Renal cortical epithelial cell (primary cell): ENCODE results near the gene MCTP2. TPM values are rescaled to one million over a fixed set of nuclear protein-coding genes. Genes with fewer than 3 reads are reported as not detected.
A peak's percentile ranks its signal among the peaks of the same experiment; 100 is the strongest.
"Not testable (repeated sequence)": the region's sequence is repeated elsewhere in the genome, so short reads cannot be mapped to it uniquely, and the experiment has no call there.

Experiments
- DNase-seq: peaks from one replicate; pipeline ENCODE4 v3.0.0-alpha.2; 2011; ENCODE audit warnings: low read depth
- total RNA-seq: library from RNA; depleted of rRNA; stranded (reverse); fragments of >200 nt; gene quantifications from 2 replicates; pipeline ENCODE4 v1.2.3, GENCODE V29; 2014

Gene MCTP2
- total RNA-seq, 1 donor from 2014 or later, result 26.6 TPM

DNA sequence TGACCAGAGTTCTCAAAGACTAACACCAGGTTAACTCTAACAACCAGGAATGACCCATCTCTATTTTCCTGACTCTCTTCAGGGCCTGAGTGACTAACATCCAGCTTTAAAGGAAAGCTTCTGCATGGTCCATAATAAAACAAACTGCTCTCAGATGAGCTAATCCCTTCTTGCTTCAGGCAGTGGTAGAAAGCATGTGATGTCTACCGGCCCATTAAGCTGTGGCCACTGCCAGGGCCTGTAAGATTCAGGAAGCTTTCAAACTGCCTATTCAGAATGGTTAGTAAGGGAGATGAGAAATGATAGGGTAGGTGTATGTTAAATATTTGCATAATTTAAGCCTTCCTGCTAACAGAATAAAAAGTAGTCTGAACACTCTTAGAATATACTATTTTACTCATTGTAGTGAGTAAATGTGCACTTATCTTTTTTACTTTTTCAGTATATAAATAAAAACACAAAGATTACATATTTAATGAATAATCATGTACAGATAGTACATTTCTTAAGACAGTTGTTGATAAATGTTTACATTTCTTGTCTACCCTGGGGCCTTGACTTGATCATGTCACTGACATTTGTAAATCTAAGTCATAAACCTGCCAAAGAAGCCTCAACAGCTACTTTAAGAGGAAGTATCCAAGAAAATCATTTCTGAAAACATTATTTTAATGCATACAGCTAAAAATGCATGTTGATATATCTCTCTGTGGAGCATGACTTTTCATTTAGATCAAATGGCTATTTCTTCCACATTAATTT is 222.0 kb downstream of the MCTP2 start:
- DNase-seq, result peak; percentile 19

DNA sequence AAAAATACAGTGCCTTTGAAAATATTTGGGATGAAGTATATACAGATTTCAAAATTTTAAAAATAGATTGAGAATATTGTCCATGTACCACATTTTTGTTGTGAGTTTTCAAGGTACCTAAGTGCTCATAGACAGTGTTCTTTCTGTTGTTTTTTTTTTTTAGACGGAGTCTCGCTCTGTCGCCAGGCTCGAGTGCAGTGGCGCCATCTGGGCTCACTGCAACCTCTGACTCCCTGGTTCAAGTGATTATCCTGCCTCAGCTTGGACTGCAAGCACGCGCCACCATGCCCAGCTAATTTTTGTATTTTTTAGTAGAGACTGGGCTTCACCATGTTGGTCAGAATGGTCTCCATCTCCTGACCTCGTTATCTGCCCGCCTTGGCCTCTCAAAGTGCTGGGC is 223.9 kb downstream of the MCTP2 start:
- no peak for DNase-seq

GRCh38 chr15:94456226-94456625 is 224.9 kb downstream of the MCTP2 start:
- no peak for DNase-seq

- no peak for DNase-seq
Observed at GRCh38 chr15:94457661-94458060, 226.3 kb downstream of the MCTP2 start.

GRCh38 chr15:94460624-94461023 is 229.3 kb downstream of the MCTP2 start:
- peak; percentile 3 for DNase-seq

GRCh38 chr15:94467034-94467433 is 235.7 kb downstream of the MCTP2 start:
- DNase-seq, result peak; percentile 40

DNA sequence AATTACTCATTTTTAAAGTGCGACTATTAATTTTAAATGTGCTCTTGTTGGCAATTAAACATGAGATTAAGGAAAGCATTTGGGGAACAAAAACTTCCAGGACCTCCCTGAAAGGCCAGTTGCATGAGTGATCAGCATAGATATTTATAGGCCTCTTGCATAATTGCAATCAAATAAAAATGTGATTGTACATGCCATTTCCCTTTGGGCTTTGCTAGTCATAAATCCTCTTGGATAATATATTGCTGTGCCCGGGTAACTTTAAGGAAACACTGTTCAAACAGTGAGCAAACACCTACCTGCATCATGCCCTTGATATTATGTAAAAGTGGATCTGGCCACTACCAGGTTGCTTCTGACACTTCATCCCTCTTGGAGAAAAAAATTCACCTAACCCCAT is 239.1 kb downstream of the MCTP2 start:
- peak; percentile 18 for DNase-seq

DNA sequence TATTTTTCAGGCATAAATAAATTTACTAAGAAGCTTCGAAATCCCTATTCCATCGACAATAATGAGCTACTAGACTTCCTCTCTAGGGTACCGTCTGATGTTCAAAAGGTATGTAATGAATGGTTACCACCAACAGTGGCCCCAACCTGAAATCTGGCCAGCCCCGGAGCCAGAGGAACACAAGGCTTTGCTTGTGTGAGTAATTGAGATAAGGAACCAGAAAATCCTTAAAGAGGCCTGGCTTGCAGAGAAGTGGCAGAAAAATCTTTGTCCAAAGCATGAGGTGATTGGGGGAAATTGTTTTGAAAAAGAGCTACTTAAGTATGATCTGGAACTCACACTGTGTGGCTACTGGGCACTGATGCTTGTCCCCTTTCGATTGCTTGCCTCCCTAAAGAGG is 245.3 kb downstream of the MCTP2 start:
- no peak for DNase-seq

DNA sequence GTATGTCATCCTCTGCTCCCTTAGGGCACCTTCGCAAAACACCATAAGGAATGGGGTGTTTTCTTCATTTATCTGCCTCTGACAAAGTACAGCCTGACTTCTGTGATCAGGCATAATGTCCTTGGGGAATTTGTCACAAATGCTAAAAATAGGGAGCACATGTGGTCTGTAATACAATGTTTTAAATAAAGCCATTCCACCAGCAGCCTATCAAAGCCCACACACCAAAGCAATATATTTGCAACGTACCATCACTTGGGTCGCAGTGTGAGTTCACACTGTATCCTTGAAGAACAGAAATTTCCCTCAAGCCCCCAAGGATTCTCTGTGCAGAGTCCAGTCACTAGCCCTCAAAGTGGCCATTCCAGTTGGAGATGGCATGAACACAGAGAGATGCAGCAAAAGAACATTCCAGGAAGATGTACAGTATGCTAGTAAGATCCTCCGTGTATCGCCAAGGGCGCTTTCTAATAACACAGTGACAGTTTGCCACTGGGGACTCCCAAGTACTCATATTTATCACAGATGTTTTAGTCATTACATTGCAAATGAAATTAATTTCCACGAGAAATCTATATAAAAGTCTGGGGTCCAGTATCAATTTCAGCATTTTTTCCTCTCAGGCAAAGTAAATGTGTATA is 246.7 kb downstream of the MCTP2 start:
- no peak for DNase-seq

- no peak for DNase-seq
Observed at GRCh38 chr15:94478763-94479162, 247.4 kb downstream of the MCTP2 start.

- peak; percentile 3 for DNase-seq
Observed at GRCh38 chr15:94480289-94480834, 249.0 kb downstream of the MCTP2 start.

GRCh38 chr15:94485148-94485719 is 253.9 kb downstream of the MCTP2 start:
- no peak for DNase-seq

DNA sequence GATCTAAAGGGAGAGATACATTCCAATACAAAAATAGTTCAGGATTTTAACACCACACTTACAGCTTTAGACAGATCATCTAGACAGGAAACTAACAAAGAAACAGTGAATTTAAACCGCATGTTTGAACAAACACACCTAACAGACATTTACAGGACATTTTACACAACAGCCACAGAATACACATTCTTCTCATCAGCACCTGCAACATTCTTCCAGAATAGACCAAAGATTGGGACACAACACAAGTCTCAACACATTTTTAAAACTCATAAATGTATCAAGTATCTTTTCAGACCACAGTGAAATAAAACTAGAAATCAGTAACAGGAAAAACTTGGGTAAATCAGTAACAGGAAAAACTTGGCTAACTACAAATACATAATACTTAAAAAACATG is 256.3 kb downstream of the MCTP2 start:
- DNase-seq, result peak; percentile 19

DNA sequence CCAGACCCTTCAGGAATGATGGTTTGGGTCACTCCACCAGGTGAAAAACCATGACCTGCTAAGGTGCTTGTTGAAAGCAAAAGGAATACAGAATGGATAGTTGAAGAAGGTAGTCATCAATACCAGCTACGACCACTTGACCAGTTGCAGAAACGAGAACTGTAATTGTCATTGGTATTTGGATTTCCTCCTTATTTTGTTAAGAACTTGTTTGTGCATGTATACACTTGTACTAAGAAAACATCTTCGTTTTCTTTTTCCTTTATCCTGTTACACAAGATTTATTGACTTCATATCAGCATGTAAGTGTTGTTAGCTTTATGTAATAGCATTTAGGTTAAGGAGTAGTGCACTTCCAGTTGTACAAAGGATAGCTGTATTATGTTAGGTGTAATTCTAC is 261.8 kb downstream of the MCTP2 start:
- DNase-seq, result no peak

- DNase-seq, result not testable (repeated sequence)
Observed at GRCh38 chr15:94493586-94493985, 262.2 kb downstream of the MCTP2 start.

DNA sequence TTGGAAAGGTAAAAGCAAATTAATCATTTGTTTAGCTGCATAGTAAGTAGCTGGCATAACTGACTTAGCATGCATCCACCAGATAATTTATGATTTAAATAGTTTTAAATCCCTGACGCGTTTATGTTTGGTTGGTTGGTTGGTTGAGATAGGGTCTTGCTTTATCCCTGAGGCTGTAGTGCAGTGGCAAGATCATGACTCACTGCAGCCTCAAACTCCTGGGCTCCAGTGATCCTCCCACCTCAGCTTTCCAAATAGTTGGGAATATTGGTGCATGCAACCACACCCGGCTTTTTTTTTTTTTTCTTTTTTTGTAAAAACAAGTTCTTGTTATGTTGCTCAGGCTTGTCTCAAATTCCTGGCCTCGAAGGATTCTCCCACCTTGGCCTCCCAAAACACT is 263.4 kb downstream of the MCTP2 start:
- peak; percentile 10 for DNase-seq

DNA sequence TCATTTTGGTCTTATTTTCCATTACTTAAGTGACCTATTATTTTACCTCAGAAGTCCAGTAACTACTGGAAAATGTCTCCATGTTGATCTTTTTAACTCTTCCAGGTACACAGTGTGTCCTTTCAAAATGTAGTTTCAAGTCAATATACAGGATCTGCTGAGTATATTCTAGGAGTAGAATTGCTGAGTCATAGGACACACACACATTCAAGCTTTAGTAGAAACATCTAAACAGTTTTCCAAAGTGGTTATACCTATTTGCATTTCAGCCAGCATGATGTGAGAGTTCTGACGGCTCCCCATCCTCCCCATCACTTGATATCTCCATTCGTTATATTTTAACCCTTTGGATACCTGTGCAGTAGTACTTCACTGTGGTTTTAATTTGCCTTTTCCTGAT is 271.9 kb downstream of the MCTP2 start:
- no peak for DNase-seq

GRCh38 chr15:94509259-94509658 is 277.9 kb downstream of the MCTP2 start:
- no peak for DNase-seq

DNA sequence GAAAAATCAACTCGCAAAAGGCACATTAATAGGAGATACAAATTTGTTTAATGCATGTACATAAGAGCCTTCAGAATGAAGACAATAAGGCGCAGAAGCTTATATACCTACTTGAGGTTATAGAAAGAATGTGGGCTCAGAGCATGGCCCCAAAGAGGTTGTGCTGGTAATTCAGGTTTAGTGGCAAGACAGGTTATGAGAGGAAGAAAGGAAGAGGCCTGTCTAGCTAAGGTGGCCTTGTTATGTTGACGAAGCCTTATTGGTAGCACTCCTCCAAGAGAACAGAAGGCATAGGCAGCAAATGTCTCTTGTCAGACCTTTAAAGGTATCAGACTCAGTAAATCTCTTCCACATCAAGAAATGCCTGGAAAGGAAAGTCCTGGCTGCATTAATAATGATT is 290.8 kb downstream of the MCTP2 start:
- DNase-seq, result no peak

- no peak for DNase-seq
Observed at GRCh38 chr15:94523873-94524272, 292.5 kb downstream of the MCTP2 start.

DNA sequence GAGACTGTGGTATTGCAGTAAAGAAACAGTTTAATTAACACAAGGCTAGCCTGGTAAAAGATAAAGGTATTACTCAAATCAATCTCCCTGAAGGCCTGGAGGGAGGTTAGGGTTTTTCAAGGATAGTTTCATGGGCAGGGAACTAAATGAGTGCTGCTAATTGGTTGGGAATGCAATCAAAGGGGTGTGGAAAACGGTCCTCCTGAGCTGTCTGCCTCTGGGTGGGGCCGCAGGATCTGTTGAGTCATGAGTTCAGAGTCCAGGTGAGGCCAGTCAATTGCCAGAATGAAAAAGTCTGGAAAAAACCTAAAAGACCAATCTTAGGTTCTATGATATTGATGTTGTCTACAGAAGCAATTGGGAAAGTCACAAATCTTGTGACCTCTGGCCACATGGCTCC is 293.2 kb downstream of the MCTP2 start:
- DNase-seq, result no peak

GRCh38 chr15:94526071-94526689 is 294.8 kb downstream of the MCTP2 start:
- no peak for DNase-seq
